B cell (primary cell): ENCODE data around the gene KRT20.

ENCODE experiments used
- CTCF ChIP-seq: fragments of 200-600 bp; IDR thresholded peaks from one replicate; pipeline ENCODE4 v1.8.0; 2022; ENCODE audit warnings: antibody characterized with exemption, mild to moderate bottlenecking
- EZH2 ChIP-seq: IDR thresholded peaks from 2 replicates; pipeline ENCODE4 v1.6.1; 2012; ENCODE audit warnings: borderline replicate concordance, low read depth, mild to moderate bottlenecking, moderate library complexity, low read length; ENCODE audit not compliant: insufficient read depth, poor library complexity, severe bottlenecking

GRCh38 chr17:40833882-40834281 lies 51.2 kb downstream of the KRT20 start:
- TF ChIP-seq CTCF (no peak), EZH2 (no peak)
